SK-N-SH treated with all-trans-retinoic acid at 6 μM for 48 hours (cell line): ENCODE data around the gene MCM9.

Source experiments
- ATAC-seq: fragments of 200-7000 bp; cut with Tn5 transposase; 3 replicates; pipeline ENCODE4 v1.9.1; 2020; ENCODE audit warnings: mild to moderate bottlenecking, moderate library complexity
- ARNTL ChIP-seq: fragments of 450-650 bp; formaldehyde crosslinking; IDR thresholded peaks from 2 replicates; pipeline ENCODE4 v1.5.0; 2020; ENCODE audit warnings: low read depth, mild to moderate bottlenecking, moderate library complexity, borderline replicate concordance
- BACH2 ChIP-seq: fragments of 250-450 bp; sonication (Bioruptor Pico); IDR thresholded peaks from 2 replicates; pipeline ENCODE4 v1.9.0; 2021; ENCODE audit warnings: mild to moderate bottlenecking, borderline replicate concordance
- CREB5 ChIP-seq: fragments of 250-450 bp; sonication (Bioruptor Pico); IDR thresholded peaks from 2 replicates; pipeline ENCODE4 v1.5.1; 2020; ENCODE audit warnings: low read depth, mild to moderate bottlenecking, moderate library complexity
- CSRNP3 ChIP-seq: fragments of 250-450 bp; sonication (Bioruptor Pico); IDR thresholded peaks from 2 replicates; pipeline ENCODE4 v1.5.1; 2021; ENCODE audit warnings: mild to moderate bottlenecking, moderate library complexity
- GLIS3 ChIP-seq: fragments of 250-450 bp; sonication (Bioruptor Pico); IDR thresholded peaks from 2 replicates; pipeline ENCODE4 v1.5.0; 2020; ENCODE audit warnings: mild to moderate bottlenecking, moderate library complexity
- ISL1 ChIP-seq: fragments of 250-450 bp; sonication (Bioruptor Pico); IDR thresholded peaks from 2 replicates; pipeline ENCODE4 v2.1.2; 2022; ENCODE audit warnings: mild to moderate bottlenecking, moderate library complexity
- PATZ1 ChIP-seq: fragments of 250-450 bp; sonication (Bioruptor Pico); IDR thresholded peaks from 2 replicates; pipeline ENCODE4 v1.8.0; 2020; ENCODE audit warnings: mild to moderate bottlenecking, moderate library complexity, borderline replicate concordance
- POU6F1 ChIP-seq: fragments of 250-450 bp; sonication (Bioruptor Pico); IDR thresholded peaks from 2 replicates; pipeline ENCODE4 v1.8.0; 2021; ENCODE audit warnings: low read depth, mild to moderate bottlenecking, moderate library complexity, borderline replicate concordance
- PPARA ChIP-seq: fragments of 250-450 bp; sonication (Bioruptor Pico); IDR thresholded peaks from 2 replicates; pipeline ENCODE4 v1.5.0; 2020; ENCODE audit warnings: mild to moderate bottlenecking, borderline replicate concordance
- RARB ChIP-seq: fragments of 250-450 bp; sonication (Bioruptor Pico); IDR thresholded peaks from 2 replicates; pipeline ENCODE4 v1.8.0; 2021; ENCODE audit warnings: mild to moderate bottlenecking, moderate library complexity
- SNAI2 ChIP-seq: fragments of 250-450 bp; sonication (Bioruptor Pico); IDR thresholded peaks from 2 replicates; pipeline ENCODE4 v1.5.0; 2020; ENCODE audit warnings: mild to moderate bottlenecking, moderate library complexity
- TCF4 ChIP-seq: fragments of 250-450 bp; sonication (Bioruptor Pico); IDR thresholded peaks from 2 replicates; pipeline ENCODE4 v1.8.0; 2021; ENCODE audit warnings: mild to moderate bottlenecking, moderate library complexity, borderline replicate concordance
- TSHZ2 ChIP-seq: fragments of 250-450 bp; sonication (Bioruptor Pico); IDR thresholded peaks from 2 replicates; pipeline ENCODE4 v1.5.0; 2020; ENCODE audit warnings: mild to moderate bottlenecking, moderate library complexity
- ZC3H10 ChIP-seq: fragments of 250-450 bp; sonication (Bioruptor Pico); IDR thresholded peaks from 2 replicates; pipeline ENCODE4 v1.5.1; 2021; ENCODE audit warnings: mild to moderate bottlenecking, moderate library complexity
- ZFP3 ChIP-seq: fragments of 250-450 bp; sonication (Bioruptor Pico); IDR thresholded peaks from 2 replicates; pipeline ENCODE4 v1.5.0; 2020; ENCODE audit warnings: mild to moderate bottlenecking, moderate library complexity
- ZNF565 ChIP-seq: fragments of 450-650 bp; formaldehyde crosslinking; conservative IDR thresholded peaks from 2 replicates; pipeline ENCODE4 v1.5.0; 2020; ENCODE audit warnings: low read depth, mild to moderate bottlenecking, moderate library complexity
- ZNF70 ChIP-seq: fragments of 450-650 bp; formaldehyde crosslinking; IDR thresholded peaks from 2 replicates; pipeline ENCODE4 v1.5.0; 2020; ENCODE audit warnings: mild to moderate bottlenecking, moderate library complexity
- ZNF8 ChIP-seq: fragments of 450-650 bp; formaldehyde crosslinking; IDR thresholded peaks from 2 replicates; pipeline ENCODE4 v1.5.0; 2020; ENCODE audit warnings: mild to moderate bottlenecking, moderate library complexity

The MCM9 gene

GRCh38 chr6:118787724-118788423, 147.1 kb downstream of the MCM9 start:
- no peak for TF ChIP-seq PPARA
- TF ChIP-seq SNAI2 (CRISPR knock-in tag), result no peak
- TF ChIP-seq PATZ1, result no peak
- TF ChIP-seq CSRNP3 (CRISPR knock-in tag), result no peak
- ATAC-seq, result no peak

GRCh38 chr6:118786596-118787453, 148.1 kb downstream of the MCM9 start:
- no peak for ATAC-seq
- TF ChIP-seq ZNF565 (CRISPR knock-in tag) (no peak), TCF4 (no peak), GLIS3 (CRISPR knock-in tag) (no peak), ARNTL (CRISPR knock-in tag) (no peak), BACH2 (CRISPR knock-in tag) (no peak), SNAI2 (CRISPR knock-in tag) (no peak), ZNF70 (CRISPR knock-in tag) (no peak), POU6F1 (CRISPR knock-in tag) (no peak), CREB5 (CRISPR knock-in tag) (no peak), ISL1 (CRISPR knock-in tag) (no peak), ZFP3 (CRISPR knock-in tag) (no peak), ZNF8 (CRISPR knock-in tag) (no peak), ZC3H10 (CRISPR knock-in tag) (no peak), RARB (no peak), PATZ1 (no peak), TSHZ2 (CRISPR knock-in tag) (no peak)
- TF ChIP-seq, all 23 proteins: peak for 0
